HepG2 (cell line): ENCODE data around the gene SPATA25. TPM values are rescaled to one million over a fixed set of nuclear protein-coding genes. Genes with fewer than 3 reads are reported as not detected.
A peak's percentile ranks its signal among the peaks of the same experiment; 100 is the strongest.

Experiments used
- AGO1 ChIP-seq: fragments of 200-400 bp; formaldehyde crosslinking; IDR thresholded peaks from 2 replicates; pipeline ENCODE4 v1.6.1; 2017; ENCODE audit warnings: mild to moderate bottlenecking, low read depth, low read length, moderate library complexity; ENCODE audit not compliant: poor library complexity, severe bottlenecking
- AGO2 ChIP-seq: fragments of 200-400 bp; formaldehyde crosslinking; optimal IDR thresholded peaks from 2 replicates; pipeline ENCODE3; 2017; ENCODE audit warnings: mild to moderate bottlenecking, low read depth, low read length, moderate library complexity
- DNMT1 ChIP-seq: sonication (generic); formaldehyde crosslinking; IDR thresholded peaks from 2 replicates; pipeline ENCODE4 v1.5.1; 2020; ENCODE audit warnings: mild to moderate bottlenecking, missing genetic modification reagents
- GABPA ChIP-seq, 2 experiments: IDR thresholded peaks; 2 replicates each; pipeline ENCODE4 v1.6.1; 2011 to 2016; ENCODE audit warnings: low read depth in 2 of 2, low read length in 1 of 2, missing biosample characterization in 1 of 2, missing genetic modification characterization in 1 of 2
- HIVEP1 ChIP-seq: sonication (generic); formaldehyde crosslinking; IDR thresholded peaks from 2 replicates; pipeline ENCODE4 v1.4.0; 2020; ENCODE audit warnings: mild to moderate bottlenecking, missing genetic modification reagents
- HNRNPK ChIP-seq: fragments of 200-400 bp; formaldehyde crosslinking; IDR thresholded peaks from 2 replicates; pipeline ENCODE4 v1.6.1; 2018; ENCODE audit warnings: low read length, low read depth, moderate library complexity, mild to moderate bottlenecking; ENCODE audit not compliant: poor library complexity, severe bottlenecking
- KDM2A ChIP-seq: sonication (generic); formaldehyde crosslinking; IDR thresholded peaks from 2 replicates; pipeline ENCODE4 v1.4.0; 2020; ENCODE audit warnings: low read depth, missing genetic modification reagents, borderline replicate concordance
- RAD51 ChIP-seq: fragments of 450-650 bp; IDR thresholded peaks from 2 replicates; pipeline ENCODE4 v1.6.1; 2016; ENCODE audit warnings: borderline replicate concordance
- TOPORS ChIP-seq: sonication (generic); formaldehyde crosslinking; IDR thresholded peaks from 2 replicates; pipeline ENCODE4 v1.8.0; 2023; ENCODE audit warnings: mild to moderate bottlenecking, missing genetic modification reagents
- TP53 ChIP-seq: sonication (generic); formaldehyde crosslinking; conservative IDR thresholded peaks from 2 replicates; pipeline ENCODE4 v1.4.0; 2020; ENCODE audit warnings: missing genetic modification reagents
- ZFP36L1 ChIP-seq: sonication (generic); formaldehyde crosslinking; IDR thresholded peaks from 2 replicates; pipeline ENCODE4 v1.8.0; 2022; ENCODE audit warnings: mild to moderate bottlenecking, missing genetic modification reagents, moderate library complexity
- ZFP36L2 ChIP-seq: sonication (generic); formaldehyde crosslinking; IDR thresholded peaks from 2 replicates; pipeline ENCODE4 v1.4.0; 2020; ENCODE audit warnings: missing genetic modification reagents
- ZFP62 ChIP-seq: sonication (generic); formaldehyde crosslinking; IDR thresholded peaks from 2 replicates; pipeline ENCODE4 v1.4.0; 2020; ENCODE audit warnings: missing genetic modification reagents
- ZNF17 ChIP-seq: sonication (generic); formaldehyde crosslinking; IDR thresholded peaks from 2 replicates; pipeline ENCODE4 v1.5.0; 2020; ENCODE audit warnings: mild to moderate bottlenecking, missing genetic modification reagents
- ZNF326 ChIP-seq: sonication (generic); formaldehyde crosslinking; IDR thresholded peaks from 2 replicates; pipeline ENCODE4 v1.4.0; 2020; ENCODE audit warnings: missing genetic modification reagents, borderline replicate concordance
- ZNF33B ChIP-seq: sonication (generic); formaldehyde crosslinking; IDR thresholded peaks from 2 replicates; pipeline ENCODE4 v1.5.1; 2020; ENCODE audit warnings: mild to moderate bottlenecking, missing genetic modification reagents
- ZNF383 ChIP-seq: sonication (generic); formaldehyde crosslinking; IDR thresholded peaks from 2 replicates; pipeline ENCODE4 v1.4.0; 2020; ENCODE audit warnings: missing genetic modification reagents, mild to moderate bottlenecking, borderline replicate concordance
- ZNF460 ChIP-seq: sonication (generic); formaldehyde crosslinking; IDR thresholded peaks from 2 replicates; pipeline ENCODE4 v1.5.1; 2020; ENCODE audit warnings: missing genetic modification reagents, mild to moderate bottlenecking, borderline replicate concordance
- ZNF558 ChIP-seq: sonication (generic); formaldehyde crosslinking; IDR thresholded peaks from 2 replicates; pipeline ENCODE4 v1.9.0; 2022; ENCODE audit warnings: mild to moderate bottlenecking, missing genetic modification reagents, borderline replicate concordance
- ZNF562 ChIP-seq: sonication (generic); formaldehyde crosslinking; IDR thresholded peaks from 2 replicates; pipeline ENCODE4 v1.8.0; 2022; ENCODE audit warnings: missing genetic modification reagents, borderline replicate concordance
- ZNF569 ChIP-seq: sonication (generic); formaldehyde crosslinking; IDR thresholded peaks from 2 replicates; pipeline ENCODE4 v1.5.0; 2020; ENCODE audit warnings: mild to moderate bottlenecking, missing genetic modification reagents, moderate library complexity, borderline replicate concordance
- ZNF572 ChIP-seq: sonication (generic); formaldehyde crosslinking; IDR thresholded peaks from 2 replicates; pipeline ENCODE4 v1.5.1; 2020; ENCODE audit warnings: mild to moderate bottlenecking, missing genetic modification reagents
- ZNF678 ChIP-seq: sonication (generic); formaldehyde crosslinking; IDR thresholded peaks from 2 replicates; pipeline ENCODE4 v1.4.0; 2020; ENCODE audit warnings: mild to moderate bottlenecking, missing genetic modification reagents
- ZNF709 ChIP-seq: sonication (generic); formaldehyde crosslinking; IDR thresholded peaks from 2 replicates; pipeline ENCODE4 v1.5.0; 2020; ENCODE audit warnings: mild to moderate bottlenecking, missing genetic modification reagents
- ZNF776 ChIP-seq: sonication (generic); formaldehyde crosslinking; IDR thresholded peaks from 2 replicates; pipeline ENCODE4 v1.4.0; 2020; ENCODE audit warnings: mild to moderate bottlenecking, missing genetic modification reagents
- ZSCAN20 ChIP-seq: sonication (generic); formaldehyde crosslinking; IDR thresholded peaks from 2 replicates; pipeline ENCODE4 v1.4.0; 2020; ENCODE audit warnings: missing genetic modification reagents, mild to moderate bottlenecking, borderline replicate concordance
- polyA plus RNA-seq, 8 experiments: library from polyadenylated mRNA; depleted of rRNA in 3 of 8; stranded (reverse) in 7 of 8; unstranded in 1 of 8; fragments of >200 nt; fragmentation: Illumina TruSeq in 4 of 8; extraction: Trizol in 4 of 8; gene quantifications; 2 replicates each; pipeline versions ENCODE4 v1.2.1 to v1.2.3, GENCODE V29; 2011 to 2016; ENCODE audit warnings: low read depth in 4 of 8, missing spikeins in 1 of 8, mixed read lengths in 1 of 8; ENCODE audit not compliant: insufficient read depth in 1 of 8
- total RNA-seq, 5 experiments: library from RNA; depleted of rRNA; stranded (reverse); fragments of >200 nt; fragmentation: Illumina TruSeq; extraction: Trizol; gene quantifications; 2 replicates each; pipeline ENCODE4 v1.2.3, GENCODE V29; 2016; ENCODE audit warnings: low read depth in 1 of 5
- TF ChIP-seq, protein P1 (sequence below): sonication (generic); formaldehyde crosslinking; IDR thresholded peaks from 2 replicates; pipeline ENCODE4 v1.5.0; 2020; ENCODE audit warnings: mild to moderate bottlenecking, missing genetic modification reagents, borderline replicate concordance

SPATA25 gene
- total and polyA plus RNA-seq, 2 of the 13 experiments (the other 11 are each of a cell fraction or from before 2014, with no cell fraction given), result 4.8 to 7.6 TPM

DNA sequence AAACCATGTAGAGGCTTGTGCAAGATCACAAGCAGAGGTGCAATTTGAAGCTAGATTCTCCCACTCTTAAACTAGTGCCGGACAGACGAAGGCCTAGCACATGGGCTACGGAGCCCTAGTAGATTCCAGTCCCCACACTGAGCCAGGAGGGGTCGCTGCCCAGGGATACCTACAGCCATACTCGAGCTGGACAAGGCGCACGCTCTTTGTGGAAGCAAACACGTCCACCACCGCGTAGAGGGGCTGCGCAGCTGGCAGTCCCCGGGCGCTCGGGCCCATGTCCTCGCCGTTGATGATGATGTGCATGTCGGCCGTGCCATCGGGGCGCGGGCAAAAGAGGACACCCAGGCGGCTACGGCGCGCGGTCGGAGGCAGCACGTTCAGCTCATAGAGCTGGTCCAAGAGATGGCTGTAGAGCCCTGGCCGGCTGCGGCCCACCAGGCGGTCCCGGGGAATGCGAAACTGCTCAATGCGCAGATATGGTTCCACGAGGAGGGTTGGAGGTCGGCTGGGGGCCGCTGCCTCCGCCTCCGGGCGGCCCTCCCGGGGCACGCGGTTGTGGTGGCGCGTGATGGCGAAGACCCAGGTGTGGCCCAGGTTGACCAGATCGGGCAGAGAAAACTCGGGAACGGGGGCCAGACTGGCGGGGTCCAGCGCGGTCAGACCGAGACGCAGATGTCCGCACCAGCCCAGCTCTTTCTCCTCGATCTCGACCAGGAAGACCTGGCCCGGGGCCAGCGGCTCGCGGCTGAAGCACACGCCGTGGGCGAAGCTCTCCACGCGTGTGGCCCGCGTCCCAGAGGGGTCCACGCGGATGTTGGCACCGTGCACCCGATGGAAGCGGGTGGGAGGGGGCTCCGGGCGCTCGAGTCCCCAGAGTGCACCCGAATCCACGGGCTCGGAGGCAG, 2.9 kb upstream of the SPATA25 start (continued):
- TF ChIP-seq AGO1, result no peak
- TF ChIP-seq ZNF33B (CRISPR knock-in tag), result peak; percentile 93
- no peak; the same call in none of the 2 replicates for TF ChIP-seq ZNF709 (CRISPR knock-in tag)
- TF ChIP-seq ZNF558, result peak; percentile 14; the same call in 1 of the 2 replicates
- peak; percentile 62; the same call in 1 of the 2 replicates for TF ChIP-seq ZSCAN20 (CRISPR knock-in tag)
- TF ChIP-seq TOPORS (CRISPR knock-in tag), result no peak; the same call in 1 of the 2 replicates
- TF ChIP-seq ZNF383 (CRISPR knock-in tag), result no peak
- TF ChIP-seq KDM2A (CRISPR knock-in tag), result peak; percentile 89
- no peak; the same call in 1 of the 2 replicates for TF ChIP-seq ZNF569
- TF ChIP-seq HNRNPK, result no peak
- TF ChIP-seq ZNF572 (CRISPR knock-in tag), result peak; percentile 97
- peak; percentile 87; the same call in 1 of the 2 replicates for TF ChIP-seq ZNF776 (CRISPR knock-in tag)
- peak; percentile 98 for TF ChIP-seq AGO2
- no peak for TF ChIP-seq ZFP36L2 (CRISPR knock-in tag)
- TF ChIP-seq ZNF17 (CRISPR knock-in tag), result no peak
- no peak for TF ChIP-seq ZNF326
- TF ChIP-seq ZNF562 (CRISPR knock-in tag), result no peak
- no peak for TF ChIP-seq ZNF460 (CRISPR knock-in tag)
- TF ChIP-seq HIVEP1, result peak; percentile 82; the same call in 1 of the 2 replicates
- TF ChIP-seq TP53 (CRISPR knock-in tag), result no peak
- no peak for TF ChIP-seq GABPA (IDR thresholded peaks at IDR 0.05; ENCODE audit: low read depth, low read length)
- no peak for TF ChIP-seq GABPA (CRISPR knock-in tag; IDR thresholded peaks at IDR 0.05; ENCODE audit: low read depth)
- no peak for TF ChIP-seq DNMT1
- no peak; the same call in 1 of the 2 replicates for TF ChIP-seq ZFP62 (CRISPR knock-in tag)
- TF ChIP-seq ZFP36L1 (CRISPR knock-in tag), result 0 out of 2 replicates have a peak, but pooled peaks have one; percentile 51
- no peak for TF ChIP-seq RAD51
- TF ChIP-seq, protein P1, sequence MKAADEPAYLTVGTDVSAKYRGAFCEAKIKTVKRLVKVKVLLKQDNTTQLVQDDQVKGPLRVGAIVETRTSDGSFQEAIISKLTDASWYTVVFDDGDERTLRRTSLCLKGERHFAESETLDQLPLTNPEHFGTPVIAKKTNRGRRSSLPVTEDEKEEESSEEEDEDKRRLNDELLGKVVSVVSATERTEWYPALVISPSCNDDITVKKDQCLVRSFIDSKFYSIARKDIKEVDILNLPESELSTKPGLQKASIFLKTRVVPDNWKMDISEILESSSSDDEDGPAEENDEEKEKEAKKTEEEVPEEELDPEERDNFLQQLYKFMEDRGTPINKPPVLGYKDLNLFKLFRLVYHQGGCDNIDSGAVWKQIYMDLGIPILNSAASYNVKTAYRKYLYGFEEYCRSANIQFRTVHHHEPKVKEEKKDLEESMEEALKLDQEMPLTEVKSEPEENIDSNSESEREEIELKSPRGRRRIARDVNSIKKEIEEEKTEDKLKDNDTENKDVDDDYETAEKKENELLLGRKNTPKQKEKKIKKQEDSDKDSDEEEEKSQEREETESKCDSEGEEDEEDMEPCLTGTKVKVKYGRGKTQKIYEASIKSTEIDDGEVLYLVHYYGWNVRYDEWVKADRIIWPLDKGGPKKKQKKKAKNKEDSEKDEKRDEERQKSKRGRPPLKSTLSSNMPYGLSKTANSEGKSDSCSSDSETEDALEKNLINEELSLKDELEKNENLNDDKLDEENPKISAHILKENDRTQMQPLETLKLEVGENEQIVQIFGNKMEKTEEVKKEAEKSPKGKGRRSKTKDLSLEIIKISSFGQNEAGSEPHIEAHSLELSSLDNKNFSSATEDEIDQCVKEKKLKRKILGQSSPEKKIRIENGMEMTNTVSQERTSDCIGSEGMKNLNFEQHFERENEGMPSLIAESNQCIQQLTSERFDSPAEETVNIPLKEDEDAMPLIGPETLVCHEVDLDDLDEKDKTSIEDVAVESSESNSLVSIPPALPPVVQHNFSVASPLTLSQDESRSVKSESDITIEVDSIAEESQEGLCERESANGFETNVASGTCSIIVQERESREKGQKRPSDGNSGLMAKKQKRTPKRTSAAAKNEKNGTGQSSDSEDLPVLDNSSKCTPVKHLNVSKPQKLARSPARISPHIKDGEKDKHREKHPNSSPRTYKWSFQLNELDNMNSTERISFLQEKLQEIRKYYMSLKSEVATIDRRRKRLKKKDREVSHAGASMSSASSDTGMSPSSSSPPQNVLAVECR (CRISPR knock-in tag), result peak; percentile 49
- TF ChIP-seq ZNF678 (CRISPR knock-in tag), result no peak
